Cardiac atrium fibroblast (primary cell): ENCODE results near the gene SLFN5. TPM values are rescaled to one million over a fixed set of nuclear protein-coding genes. Genes with fewer than 3 reads are reported as not detected.

ENCODE experiments used
- total RNA-seq: library from RNA; depleted of rRNA; stranded (reverse); fragments of >200 nt; gene quantifications from 2 replicates; pipeline ENCODE4 v1.2.3, GENCODE V29; 2015

The SLFN5 gene
- 31.2 and 38.9 TPM in 2 replicates for total RNA-seq

GRCh38 chr17:35242805-35243560 lies at the start of gene SLFN5:
Gene SLFN5 (plus strand): TSS chr17:35243072. CDS start chr17:35258691, 15,619 bp downstream.

GRCh38 chr17:35194001-35194400 lies 48.9 kb upstream of the SLFN5 start, which contains the start of gene SLC35G3:
Gene SLC35G3 (minus strand): TSS chr17:35194393. CDS start chr17:35194307, 86 bp downstream.

Other genes with a start within 250 kb of the SLFN5 start
- 5.3 and 10.8 TPM in 2 replicates for gene RFFL, start 179.4 kb upstream of the SLFN5 start, total RNA-seq
- 4.7 and 9.0 TPM in 2 replicates for gene RAD51D, start 123.2 kb upstream of the SLFN5 start, total RNA-seq
- not detected in 2 replicates for gene FNDC8, start 121.5 kb upstream of the SLFN5 start, total RNA-seq
- 7.8 and 9.6 TPM in 2 replicates for gene NLE1, start 100.8 kb upstream of the SLFN5 start, total RNA-seq
- gene UNC45B, start 95.3 kb upstream of the SLFN5 start, total RNA-seq = not detected in 2 replicates
- not detected in 2 replicates for gene SLC35G3, start 48.7 kb upstream of the SLFN5 start, total RNA-seq
- gene SLFN11, start 130.5 kb downstream of the SLFN5 start, total RNA-seq = 49.6 and 50.1 TPM in 2 replicates
- 23.8 and 33.0 TPM in 2 replicates for gene SLFN12, start 189.4 kb downstream of the SLFN5 start, total RNA-seq
- gene SLFN13, start 205.7 kb downstream of the SLFN5 start, total RNA-seq = 1.5 and 2.2 TPM in 2 replicates